IPS-15b (cell line): ENCODE measurements around the gene ATP2A1.
"Not testable (repeated sequence)": the region's sequence is repeated elsewhere in the genome, so short reads cannot be mapped to it uniquely, and the experiment has no call there.

Source experiments
- H3K27me3 ChIP-seq: one replicate; pipeline ENCODE4 v1.6.1; 2013; ENCODE audit warnings: low read length; ENCODE audit not compliant: control insufficient read depth, insufficient read depth
- H3K36me3 ChIP-seq: one replicate; pipeline ENCODE4 v1.6.1; 2013; ENCODE audit warnings: low read length; ENCODE audit not compliant: control insufficient read depth, insufficient read depth
- H3K4me1 ChIP-seq: one replicate; pipeline ENCODE4 v1.6.1; 2013; ENCODE audit warnings: mild to moderate bottlenecking, low read length; ENCODE audit not compliant: control insufficient read depth, insufficient read depth
- H3K4me3 ChIP-seq: one replicate; pipeline ENCODE4 v1.5.1; 2013; ENCODE audit warnings: low read depth, low read length
- H3K9ac ChIP-seq: one replicate; pipeline ENCODE4 v1.6.1; 2013; ENCODE audit warnings: low read depth, mild to moderate bottlenecking, low read length
- H3K9me3 ChIP-seq: one replicate; pipeline ENCODE4 v1.6.1; 2013; ENCODE audit warnings: mild to moderate bottlenecking, low read length; ENCODE audit not compliant: control insufficient read depth, insufficient read depth

Gene ATP2A1

DNA sequence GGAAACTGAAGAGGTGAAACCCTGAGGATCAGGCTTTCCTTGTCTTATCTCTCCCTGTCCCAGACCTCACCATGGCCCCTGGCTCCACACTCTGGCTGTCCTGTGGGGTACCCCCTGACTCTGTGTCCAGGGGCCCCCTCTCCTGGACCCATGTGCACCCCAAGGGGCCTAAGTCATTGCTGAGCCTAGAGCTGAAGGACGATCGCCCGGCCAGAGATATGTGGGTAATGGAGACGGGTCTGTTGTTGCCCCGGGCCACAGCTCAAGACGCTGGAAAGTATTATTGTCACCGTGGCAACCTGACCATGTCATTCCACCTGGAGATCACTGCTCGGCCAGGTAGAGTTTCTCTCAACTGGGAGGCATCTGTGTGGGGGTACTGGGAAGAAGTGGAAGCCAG, 54.9 kb downstream of the ATP2A1 start:
- no peak overlapping the region for H3K4me3 ChIP-seq
- no peaks in the 10 kb centered on the region for H3K36me3 ChIP-seq
- H3K27me3 ChIP-seq, result peaks cover 2% of the 10 kb centered on the region
- no peak overlapping the region for H3K9ac ChIP-seq
- no peaks in the 10 kb centered on the region for H3K4me1 ChIP-seq
- H3K9me3 ChIP-seq, result no peaks in the 10 kb centered on the region

DNA sequence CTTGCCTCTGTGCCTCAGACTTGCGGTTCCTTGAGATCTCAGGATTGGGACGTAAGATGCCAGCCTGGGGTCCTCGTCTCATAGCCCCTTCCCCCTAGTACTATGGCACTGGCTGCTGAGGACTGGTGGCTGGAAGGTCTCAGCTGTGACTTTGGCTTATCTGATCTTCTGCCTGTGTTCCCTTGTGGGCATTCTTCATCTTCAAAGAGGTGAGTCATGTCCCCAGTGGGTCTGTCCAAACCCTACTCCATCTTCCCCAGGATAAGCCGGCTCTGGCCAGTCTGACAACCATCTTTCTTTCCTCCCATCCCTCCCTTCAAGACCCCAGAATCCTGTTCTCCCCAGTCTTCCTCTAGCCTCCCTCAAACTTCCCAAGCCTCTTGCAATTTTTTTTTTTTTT, 57.1 kb downstream of the ATP2A1 start:
- no peaks in the 10 kb centered on the region for H3K9me3 ChIP-seq
- no peaks in the 10 kb centered on the region for H3K36me3 ChIP-seq
- no peak overlapping the region for H3K4me3 ChIP-seq
- no peaks in the 10 kb centered on the region for H3K4me1 ChIP-seq
- H3K27me3 ChIP-seq, result peaks cover 2% of the 10 kb centered on the region
- H3K9ac ChIP-seq, result no peak overlapping the region

- Histone ChIP-seq H3K9ac (peak overlapping the region; percentile 39), H3K9me3 (no peaks in the 10 kb centered on the region), H3K4me3 (peak overlapping the region; percentile 79), H3K27me3 (peaks cover 2% of the 10 kb centered on the region), H3K4me1 (no peaks in the 10 kb centered on the region), H3K36me3 (no peaks in the 10 kb centered on the region)
Observed at GRCh38 chr16:28935924-28936783, 57.9 kb downstream of the ATP2A1 start.

DNA sequence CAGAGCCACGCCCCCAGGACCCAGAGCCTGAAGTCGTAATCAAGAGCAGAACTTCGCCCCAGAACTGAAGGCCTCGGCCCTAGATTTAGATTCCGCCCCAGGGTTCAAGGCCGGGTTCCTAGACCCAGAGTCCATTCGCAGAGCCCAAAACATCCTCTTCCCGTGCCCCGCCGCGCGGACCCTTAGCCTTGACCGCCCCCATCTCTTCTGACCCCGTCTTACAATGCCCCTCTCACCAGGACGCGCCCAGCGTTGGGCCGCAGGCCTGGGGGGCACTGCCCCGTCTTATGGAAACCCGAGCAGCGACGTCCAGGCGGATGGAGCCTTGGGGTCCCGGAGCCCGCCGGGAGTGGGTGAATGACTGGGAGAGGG, 58.5 kb downstream of the ATP2A1 start:
- no peak overlapping the region for H3K4me3 ChIP-seq
- peaks cover 2% of the 10 kb centered on the region for H3K27me3 ChIP-seq
- H3K4me1 ChIP-seq, result no peaks in the 10 kb centered on the region
- H3K36me3 ChIP-seq, result no peaks in the 10 kb centered on the region
- no peaks in the 10 kb centered on the region for H3K9me3 ChIP-seq
- no peak overlapping the region for H3K9ac ChIP-seq

GRCh38 chr16:28937222-28937876, 59.1 kb downstream of the ATP2A1 start:
- Histone ChIP-seq H3K4me1 (no peaks in the 10 kb centered on the region), H3K9ac (no peak overlapping the region), H3K36me3 (no peaks in the 10 kb centered on the region), H3K4me3 (no peak overlapping the region), H3K9me3 (no peaks in the 10 kb centered on the region), H3K27me3 (peaks cover 2% of the 10 kb centered on the region)

GRCh38 chr16:28938721-28939120, 60.4 kb downstream of the ATP2A1 start:
- H3K9ac ChIP-seq, result no peak overlapping the region
- no peaks in the 10 kb centered on the region for H3K9me3 ChIP-seq

DNA sequence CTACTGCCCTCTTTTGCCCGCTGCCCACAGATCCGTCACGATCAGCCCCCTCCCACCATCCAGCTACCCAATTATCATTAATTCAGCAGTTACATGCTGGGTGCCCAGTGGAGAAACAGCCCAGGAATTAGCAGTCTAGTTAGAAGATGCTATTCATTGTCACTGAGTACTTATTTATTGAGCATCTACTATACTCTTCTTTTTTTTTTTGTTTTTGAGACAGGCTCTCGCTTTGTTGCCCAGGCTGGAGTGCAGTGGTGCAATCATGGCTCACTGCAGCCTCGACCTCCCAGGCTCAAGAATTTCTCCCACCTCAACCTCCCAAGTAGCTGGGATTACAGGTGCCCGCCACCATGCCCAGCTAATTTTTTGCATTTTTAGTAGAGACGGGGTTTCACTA, 61.5 kb downstream of the ATP2A1 start:
- not testable (repeated sequence) for H3K9ac ChIP-seq, H3K4me3 ChIP-seq, H3K27me3 ChIP-seq, H3K9me3 ChIP-seq, H3K4me1 ChIP-seq, H3K36me3 ChIP-seq

More at GRCh38 chr16:28938721-28939120, 60.4 kb downstream of the ATP2A1 start:
- H3K4me1 ChIP-seq, result no peaks in the 10 kb centered on the region
- H3K27me3 ChIP-seq, result peaks cover 2% of the 10 kb centered on the region
- H3K36me3 ChIP-seq, result no peaks in the 10 kb centered on the region
- no peak overlapping the region for H3K4me3 ChIP-seq

DNA sequence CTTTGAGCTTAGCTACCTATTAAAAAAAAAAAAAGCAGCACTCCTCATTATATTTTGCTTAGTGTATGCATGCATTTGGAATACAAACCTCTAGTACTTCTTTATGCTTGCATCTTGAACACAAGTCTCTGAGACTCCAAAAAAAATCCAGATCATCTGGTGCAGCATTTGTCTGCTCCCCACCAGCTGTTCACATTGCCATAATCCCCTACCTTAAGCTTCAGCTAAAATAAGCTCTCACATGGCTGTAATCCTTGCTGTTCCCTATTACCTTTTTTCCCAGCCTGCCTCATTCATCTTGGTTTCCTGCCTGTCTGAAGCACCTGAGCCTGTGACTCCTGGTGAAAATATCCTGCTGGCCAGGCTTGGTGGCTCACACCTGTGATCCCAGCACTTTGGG, 65.0 kb downstream of the ATP2A1 start:
- no peak overlapping the region for H3K4me3 ChIP-seq
- H3K27me3 ChIP-seq, result no peaks in the 10 kb centered on the region
- no peak overlapping the region for H3K9ac ChIP-seq
- no peaks in the 10 kb centered on the region for H3K36me3 ChIP-seq
- H3K4me1 ChIP-seq, result peaks cover 2% of the 10 kb centered on the region
- H3K9me3 ChIP-seq, result no peaks in the 10 kb centered on the region

- no peaks in the 10 kb centered on the region for H3K36me3 ChIP-seq
- no peak overlapping the region for H3K9ac ChIP-seq
- no peak overlapping the region for H3K4me3 ChIP-seq
- H3K4me1 ChIP-seq, result peaks cover 2% of the 10 kb centered on the region
- no peaks in the 10 kb centered on the region for H3K27me3 ChIP-seq
- H3K9me3 ChIP-seq, result no peaks in the 10 kb centered on the region
Observed at GRCh38 chr16:28946681-28947080, 68.4 kb downstream of the ATP2A1 start.

DNA sequence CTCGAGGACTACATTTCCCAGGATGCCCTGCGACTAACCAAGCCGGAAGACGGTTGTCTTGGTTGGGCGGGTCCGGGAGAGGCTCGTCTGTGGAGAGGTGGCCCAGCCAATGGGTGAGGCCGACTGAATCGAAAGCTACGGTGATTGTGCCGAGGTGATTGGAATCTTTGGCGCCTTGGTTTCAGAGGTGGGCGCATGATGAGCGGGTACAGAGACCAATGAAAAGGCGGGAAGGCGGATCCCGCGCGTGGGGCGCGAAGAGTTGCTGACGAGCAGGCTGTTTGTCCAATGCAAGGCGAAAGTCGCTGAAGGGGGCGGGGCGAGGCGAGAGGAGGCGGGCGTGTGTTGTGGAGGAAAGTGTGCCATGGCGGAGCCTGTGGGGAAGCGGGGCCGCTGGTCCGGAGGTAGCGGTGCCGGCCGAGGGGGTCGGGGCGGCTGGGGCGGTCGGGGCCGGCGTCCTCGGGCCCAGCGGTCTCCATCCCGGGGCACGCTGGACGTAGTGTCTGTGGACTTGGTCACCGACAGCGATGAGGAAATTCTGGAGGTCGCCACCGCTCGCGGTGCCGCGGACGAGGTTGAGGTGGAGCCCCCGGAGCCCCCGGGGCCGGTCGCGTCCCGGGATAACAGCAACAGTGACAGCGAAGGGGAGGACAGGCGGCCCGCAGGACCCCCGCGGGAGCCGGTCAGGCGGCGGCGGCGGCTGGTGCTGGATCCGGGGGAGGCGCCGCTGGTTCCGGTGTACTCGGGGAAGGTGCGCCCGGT, 72.5 kb downstream of the ATP2A1 start, which contains the start of gene NFATC2IP:
Gene NFATC2IP (plus strand): TSS at position 290 of the 762 bp plus-strand sequence. CDS start 75 bp downstream, at position 365.
- peaks cover 7% of the 10 kb centered on the region for H3K4me1 ChIP-seq
- H3K9me3 ChIP-seq, result no peaks in the 10 kb centered on the region
- peaks cover 21% of the 10 kb centered on the region for H3K36me3 ChIP-seq
- no peaks in the 10 kb centered on the region for H3K27me3 ChIP-seq
- H3K4me3 ChIP-seq, result peak within 1 kb of the TSS; percentile 85
- peak within 1 kb of the TSS; percentile 81 for H3K9ac ChIP-seq

DNA sequence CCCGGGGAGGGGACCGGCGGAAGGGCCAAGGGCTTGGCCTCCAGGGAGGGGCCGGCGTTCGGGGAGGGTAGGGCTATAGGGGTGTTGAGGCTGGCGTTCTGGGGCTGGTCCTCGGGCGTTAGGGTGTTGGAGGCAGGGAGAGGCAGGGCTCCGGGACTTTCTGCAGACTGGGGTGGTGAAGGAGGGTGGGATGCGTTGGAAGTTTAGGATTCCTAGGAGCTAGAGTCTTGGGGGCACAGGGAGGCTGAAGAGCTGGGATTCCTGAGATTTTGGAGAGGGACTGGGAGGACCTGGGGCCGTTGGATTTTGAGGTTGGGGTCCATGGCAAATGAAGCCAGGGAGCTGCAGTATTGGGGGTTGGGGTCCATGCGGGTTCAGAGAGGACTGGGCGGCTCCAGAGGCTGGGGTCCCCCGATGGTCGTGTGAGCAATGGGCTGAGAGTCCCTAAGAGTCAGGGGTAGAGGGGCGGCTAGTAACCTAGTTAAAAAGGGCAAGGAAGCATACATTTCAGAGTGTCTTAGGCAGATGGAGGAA, 73.2 kb downstream of the ATP2A1 start:
- Histone ChIP-seq H3K27me3 (no peaks in the 10 kb centered on the region), H3K9ac (peak overlapping the region; percentile 81), H3K36me3 (peaks cover 27% of the 10 kb centered on the region), H3K9me3 (no peaks in the 10 kb centered on the region), H3K4me1 (peaks cover 5% of the 10 kb centered on the region), H3K4me3 (peak overlapping the region; percentile 85)
